Measurements from ENCODE around the gene ERCC3. TPM values are rescaled to one million over a fixed set of nuclear protein-coding genes. Genes with fewer than 3 reads are reported as not detected.

The ERCC3 gene
- polyA plus RNA-seq, 1 of the 3 experiments (the other 2 are of a cell fraction) = 84.8 TPM

DNA sequence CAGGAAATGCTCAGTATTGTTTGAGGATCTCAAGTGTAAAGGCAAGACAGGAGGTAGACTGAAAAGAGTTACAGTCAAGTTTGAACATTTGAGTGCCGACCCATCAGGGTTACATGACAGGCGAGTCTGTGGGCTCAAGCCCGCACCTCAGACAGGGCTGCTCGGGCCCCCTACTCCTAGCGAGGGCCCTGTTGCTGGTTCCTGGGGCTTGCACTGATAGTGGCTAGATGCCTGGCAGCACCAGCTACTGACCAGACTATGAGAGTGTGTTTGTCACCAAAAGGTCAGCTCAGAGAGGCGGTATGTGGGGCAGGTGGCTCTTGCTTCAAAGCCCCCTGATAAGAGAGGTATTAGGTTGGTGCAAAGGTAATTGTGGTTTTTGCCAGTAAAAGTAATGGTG lies 38.2 kb downstream of the ERCC3 start (continued):
- TF ChIP-seq, protein P1, sequence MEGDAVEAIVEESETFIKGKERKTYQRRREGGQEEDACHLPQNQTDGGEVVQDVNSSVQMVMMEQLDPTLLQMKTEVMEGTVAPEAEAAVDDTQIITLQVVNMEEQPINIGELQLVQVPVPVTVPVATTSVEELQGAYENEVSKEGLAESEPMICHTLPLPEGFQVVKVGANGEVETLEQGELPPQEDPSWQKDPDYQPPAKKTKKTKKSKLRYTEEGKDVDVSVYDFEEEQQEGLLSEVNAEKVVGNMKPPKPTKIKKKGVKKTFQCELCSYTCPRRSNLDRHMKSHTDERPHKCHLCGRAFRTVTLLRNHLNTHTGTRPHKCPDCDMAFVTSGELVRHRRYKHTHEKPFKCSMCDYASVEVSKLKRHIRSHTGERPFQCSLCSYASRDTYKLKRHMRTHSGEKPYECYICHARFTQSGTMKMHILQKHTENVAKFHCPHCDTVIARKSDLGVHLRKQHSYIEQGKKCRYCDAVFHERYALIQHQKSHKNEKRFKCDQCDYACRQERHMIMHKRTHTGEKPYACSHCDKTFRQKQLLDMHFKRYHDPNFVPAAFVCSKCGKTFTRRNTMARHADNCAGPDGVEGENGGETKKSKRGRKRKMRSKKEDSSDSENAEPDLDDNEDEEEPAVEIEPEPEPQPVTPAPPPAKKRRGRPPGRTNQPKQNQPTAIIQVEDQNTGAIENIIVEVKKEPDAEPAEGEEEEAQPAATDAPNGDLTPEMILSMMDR (IDR thresholded peaks at IDR 0.05) = no peak
- TF ChIP-seq JUND (IDR thresholded peaks at IDR 0.05) = no peak

DNA sequence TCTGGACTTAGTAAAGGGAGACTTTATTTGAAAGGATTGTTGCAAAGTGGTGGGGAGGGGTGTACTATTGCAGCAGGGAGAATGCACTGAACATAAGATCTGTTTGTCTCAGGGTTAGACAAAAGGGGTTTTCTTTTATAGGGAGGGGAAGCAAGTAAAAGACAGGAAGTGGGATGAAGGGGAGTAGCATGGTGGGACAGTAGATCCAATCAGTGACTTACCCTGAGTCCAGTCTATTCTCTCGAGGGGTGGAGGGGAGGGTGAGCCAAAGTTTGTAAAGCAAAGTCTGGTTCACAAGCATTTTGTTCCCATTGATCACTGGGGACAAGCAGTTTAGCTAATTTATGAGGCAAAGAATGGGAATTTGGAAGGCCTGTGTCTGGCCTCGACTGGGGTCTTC lies 38.8 kb downstream of the ERCC3 start:
- no peaks in the 10 kb centered on the region for H3K27me3 ChIP-seq (ENCODE audit: insufficient read depth)
- H3K9me2 ChIP-seq = no peaks in the 10 kb centered on the region
- 86% methylated on average over 2 of the region's 2 CpGs for WGBS (ENCODE audit: low lambda C conversion rate)
- POLR2A ChIA-PET = no interaction called here
- TF ChIP-seq RCOR1 (IDR thresholded peaks at IDR 0.05; ENCODE audit: low read length) (no peak), POLR2AphosphoS5 (IDR thresholded peaks at IDR 0.05; ENCODE audit: low read depth, low read length) (no peak), MAX (IDR thresholded peaks at IDR 0.05; ENCODE audit: low read depth) (no peak), JUND (IDR thresholded peaks at IDR 0.05) (no peak), MEF2A (IDR thresholded peaks at IDR 0.05; ENCODE audit: borderline replicate concordance, low read depth) (no peak), MXI1 (IDR thresholded peaks at IDR 0.05; ENCODE audit: low read depth, low read length) (no peak), IRF3 (IDR thresholded peaks at IDR 0.05; ENCODE audit: low read depth, low read length) (no peak), SMC3 (IDR thresholded peaks at IDR 0.05; ENCODE audit: low read depth, low read length) (no peak), RAD21 (IDR thresholded peaks at IDR 0.05; ENCODE audit: low read length) (no peak), CHD2 (IDR thresholded peaks at IDR 0.05; ENCODE audit: low read length, partially characterized antibody) (no peak), YY1 (IDR thresholded peaks at IDR 0.05; ENCODE audit: low read depth) (no peak), FOSL2 (IDR thresholded peaks at IDR 0.05; ENCODE audit: borderline replicate concordance, low read depth) (no peak), TEAD4 (IDR thresholded peaks at IDR 0.05; ENCODE audit: borderline replicate concordance, insufficient read depth) (no peak)
- TF ChIP-seq, protein P1 (IDR thresholded peaks at IDR 0.05) = no peak
- TF ChIP-seq, protein P2, sequence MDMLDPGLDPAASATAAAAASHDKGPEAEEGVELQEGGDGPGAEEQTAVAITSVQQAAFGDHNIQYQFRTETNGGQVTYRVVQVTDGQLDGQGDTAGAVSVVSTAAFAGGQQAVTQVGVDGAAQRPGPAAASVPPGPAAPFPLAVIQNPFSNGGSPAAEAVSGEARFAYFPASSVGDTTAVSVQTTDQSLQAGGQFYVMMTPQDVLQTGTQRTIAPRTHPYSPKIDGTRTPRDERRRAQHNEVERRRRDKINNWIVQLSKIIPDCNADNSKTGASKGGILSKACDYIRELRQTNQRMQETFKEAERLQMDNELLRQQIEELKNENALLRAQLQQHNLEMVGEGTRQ (IDR thresholded peaks at IDR 0.05; ENCODE audit: borderline replicate concordance, low read depth, low read length) = no peak
- no peaks in the 10 kb centered on the region for H3K4me1 ChIP-seq (ENCODE audit: control insufficient read depth in 1 of 2, insufficient read depth in 2 of 2, low read depth in 1 of 2, low read length in 1 of 2)
- no peak overlapping the region for H2AFZ ChIP-seq (ENCODE audit: low read depth)
- no peak overlapping the region for H3K4me3 ChIP-seq (ENCODE audit: low read depth in 2 of 2, low read length in 1 of 2)
- H3K27ac ChIP-seq (ENCODE audit: low read depth in 2 of 2, low read length in 1 of 2) = no peak overlapping the region
- no peaks in the 10 kb centered on the region for H3F3A ChIP-seq (replicated peaks; ENCODE audit: insufficient read depth)
- H3K79me2 ChIP-seq (ENCODE audit: insufficient read depth) = no peaks in the 10 kb centered on the region
- CTCF ChIA-PET = no interaction called here
- no peak overlapping the region for H3K9ac ChIP-seq
- DNase-seq = no peak
- H3K4me2 ChIP-seq = no peak overlapping the region
- peaks cover 16 to 38% of the 10 kb centered on the region in 2 experiments for H3K36me3 ChIP-seq (replicated peaks in 1 of 2; ENCODE audit: control insufficient read depth in 1 of 2, insufficient read depth in 2 of 2, low read length in 1 of 2)
- no peaks in the 10 kb centered on the region for H3K9me3 ChIP-seq
- no peaks in the 10 kb centered on the region for H4K20me1 ChIP-seq (ENCODE audit: insufficient read depth)
